ENCODE data around the gene PRSS57. TPM values are rescaled to one million over a fixed set of nuclear protein-coding genes. Genes with fewer than 3 reads are reported as not detected.

PRSS57 gene
- total RNA-seq, 2 experiments from 2014 or later = not detected

DNA sequence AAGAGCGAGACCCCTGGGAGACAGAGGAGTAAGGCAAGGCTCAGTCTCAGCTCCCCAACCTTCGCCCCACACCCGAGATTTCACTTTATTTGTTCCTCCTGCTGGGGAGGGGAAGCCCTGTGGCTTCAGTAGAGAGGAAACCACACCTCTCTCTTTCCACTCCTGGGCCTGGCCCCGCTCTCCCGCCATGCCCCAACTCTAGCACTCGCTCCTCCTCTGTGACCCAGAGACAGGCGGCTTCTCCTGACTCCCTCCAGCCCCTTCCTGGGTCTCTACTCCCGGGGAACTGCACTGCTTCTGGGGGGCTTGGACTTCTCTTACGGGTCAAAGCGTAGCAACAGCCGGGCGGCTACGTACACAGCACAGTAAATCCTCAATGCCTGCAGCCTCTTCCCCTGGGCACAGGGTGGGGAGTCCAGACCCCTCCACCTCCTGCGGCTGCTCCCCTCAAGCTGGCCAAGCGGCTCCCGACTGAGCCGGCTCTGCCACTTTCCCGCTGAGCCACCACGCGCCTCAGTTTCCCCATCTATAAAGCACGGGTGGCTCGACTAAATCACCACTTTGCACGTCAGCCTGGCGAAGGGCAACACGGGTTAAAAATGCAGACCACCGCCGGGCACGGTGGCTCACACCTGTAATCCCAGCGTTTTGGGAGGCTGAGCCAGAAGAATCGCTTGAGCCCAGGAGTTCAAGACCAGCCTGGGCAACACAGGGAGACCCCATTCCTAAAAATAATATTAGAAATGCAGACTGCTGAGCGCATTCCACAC is 33.6 kb downstream of the PRSS57 start:
- peaks cover 31% of the 10 kb centered on the region for H3K36me3 Mint-ChIP-seq (ENCODE audit: low read depth)
- DNase-seq (peak; percentile 79), ATAC-seq (peak; percentile 38)
- no peaks in the 10 kb centered on the region for H3K9me3 Mint-ChIP-seq
- no peaks in the 10 kb centered on the region for H3K27me3 Mint-ChIP-seq
- peak overlapping the region; percentile 93 for H3K27ac Mint-ChIP-seq
- CTCF ChIA-PET = interaction anchor here (1.0 kb wide), 2 partner anchors 73 to 77 kb away, joined by 3 to 4 read pairs; no protein-coding TSS in a partner anchor
- intact Hi-C loops (cut with micrococcal nuclease) = no loop called here
- peak overlapping the region; percentile 95 for H3K4me3 Mint-ChIP-seq
- H3K4me1 Mint-ChIP-seq (ENCODE audit: low read depth) = peaks cover 31% of the 10 kb centered on the region
- POLR2A ChIA-PET = interaction anchor here (0.6 to 2.4 kb wide), 12 partner anchors 9 to 137 kb away, joined by 3 to 6 read pairs (median 4); partner anchors contain the start of genes POLRMT and PTBP1
- TF ChIP-seq, protein P1, sequence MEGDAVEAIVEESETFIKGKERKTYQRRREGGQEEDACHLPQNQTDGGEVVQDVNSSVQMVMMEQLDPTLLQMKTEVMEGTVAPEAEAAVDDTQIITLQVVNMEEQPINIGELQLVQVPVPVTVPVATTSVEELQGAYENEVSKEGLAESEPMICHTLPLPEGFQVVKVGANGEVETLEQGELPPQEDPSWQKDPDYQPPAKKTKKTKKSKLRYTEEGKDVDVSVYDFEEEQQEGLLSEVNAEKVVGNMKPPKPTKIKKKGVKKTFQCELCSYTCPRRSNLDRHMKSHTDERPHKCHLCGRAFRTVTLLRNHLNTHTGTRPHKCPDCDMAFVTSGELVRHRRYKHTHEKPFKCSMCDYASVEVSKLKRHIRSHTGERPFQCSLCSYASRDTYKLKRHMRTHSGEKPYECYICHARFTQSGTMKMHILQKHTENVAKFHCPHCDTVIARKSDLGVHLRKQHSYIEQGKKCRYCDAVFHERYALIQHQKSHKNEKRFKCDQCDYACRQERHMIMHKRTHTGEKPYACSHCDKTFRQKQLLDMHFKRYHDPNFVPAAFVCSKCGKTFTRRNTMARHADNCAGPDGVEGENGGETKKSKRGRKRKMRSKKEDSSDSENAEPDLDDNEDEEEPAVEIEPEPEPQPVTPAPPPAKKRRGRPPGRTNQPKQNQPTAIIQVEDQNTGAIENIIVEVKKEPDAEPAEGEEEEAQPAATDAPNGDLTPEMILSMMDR (IDR thresholded peaks at IDR 0.05) = no peak

DNA sequence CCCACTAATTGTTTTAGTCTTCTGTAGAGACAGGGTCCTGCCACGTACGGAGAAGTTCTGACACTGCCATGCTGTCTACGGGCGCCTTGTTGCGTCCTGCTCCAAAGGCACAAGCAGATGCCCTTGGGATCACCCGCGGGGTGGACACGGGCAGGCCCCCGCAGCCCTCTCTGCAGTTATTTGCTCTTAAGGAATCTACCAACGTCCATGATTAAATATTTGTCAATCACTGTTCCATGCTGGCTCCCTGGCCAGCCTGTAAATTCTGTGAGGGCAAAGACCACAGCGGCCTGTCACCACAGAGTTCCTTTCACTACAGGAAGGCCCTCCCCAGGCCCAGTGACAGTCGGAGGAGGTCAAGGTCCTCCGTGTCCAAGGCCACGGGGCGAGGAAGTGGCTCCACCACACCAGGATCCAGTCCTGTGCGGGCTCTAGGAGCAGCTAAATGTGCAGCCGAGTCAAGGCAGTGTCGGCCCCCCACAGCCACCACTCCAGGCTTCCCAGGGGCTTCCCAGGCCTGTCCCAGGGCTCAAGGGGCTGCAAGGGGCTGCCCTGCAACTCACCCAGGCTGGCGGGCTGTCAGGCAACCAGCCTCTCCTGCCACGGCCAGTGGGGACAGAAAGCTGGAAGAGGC is 34.3 kb downstream of the PRSS57 start:
- CTCF ChIA-PET = interaction anchor here (0.7 to 1.3 kb wide), 6 partner anchors 19 to 77 kb away, joined by 3 to 4 read pairs (median 4); partner anchors contain the start of gene POLRMT
- DNase-seq (no peak), ATAC-seq (no peak)
- TF ChIP-seq, protein P1 (IDR thresholded peaks at IDR 0.05) = no peak
- intact Hi-C loops (cut with micrococcal nuclease) = no loop called here
- H3K27ac Mint-ChIP-seq = peak overlapping the region; percentile 93
- no peaks in the 10 kb centered on the region for H3K9me3 Mint-ChIP-seq
- peaks cover 33% of the 10 kb centered on the region for H3K36me3 Mint-ChIP-seq (ENCODE audit: low read depth)
- peak overlapping the region; percentile 95 for H3K4me3 Mint-ChIP-seq
- POLR2A ChIA-PET = interaction anchor here (0.6 to 2.4 kb wide), 12 partner anchors 9 to 138 kb away, joined by 3 to 6 read pairs (median 4); partner anchors contain the start of genes POLRMT and PTBP1
- no peaks in the 10 kb centered on the region for H3K27me3 Mint-ChIP-seq
- peaks cover 33% of the 10 kb centered on the region for H3K4me1 Mint-ChIP-seq (ENCODE audit: low read depth)

DNA sequence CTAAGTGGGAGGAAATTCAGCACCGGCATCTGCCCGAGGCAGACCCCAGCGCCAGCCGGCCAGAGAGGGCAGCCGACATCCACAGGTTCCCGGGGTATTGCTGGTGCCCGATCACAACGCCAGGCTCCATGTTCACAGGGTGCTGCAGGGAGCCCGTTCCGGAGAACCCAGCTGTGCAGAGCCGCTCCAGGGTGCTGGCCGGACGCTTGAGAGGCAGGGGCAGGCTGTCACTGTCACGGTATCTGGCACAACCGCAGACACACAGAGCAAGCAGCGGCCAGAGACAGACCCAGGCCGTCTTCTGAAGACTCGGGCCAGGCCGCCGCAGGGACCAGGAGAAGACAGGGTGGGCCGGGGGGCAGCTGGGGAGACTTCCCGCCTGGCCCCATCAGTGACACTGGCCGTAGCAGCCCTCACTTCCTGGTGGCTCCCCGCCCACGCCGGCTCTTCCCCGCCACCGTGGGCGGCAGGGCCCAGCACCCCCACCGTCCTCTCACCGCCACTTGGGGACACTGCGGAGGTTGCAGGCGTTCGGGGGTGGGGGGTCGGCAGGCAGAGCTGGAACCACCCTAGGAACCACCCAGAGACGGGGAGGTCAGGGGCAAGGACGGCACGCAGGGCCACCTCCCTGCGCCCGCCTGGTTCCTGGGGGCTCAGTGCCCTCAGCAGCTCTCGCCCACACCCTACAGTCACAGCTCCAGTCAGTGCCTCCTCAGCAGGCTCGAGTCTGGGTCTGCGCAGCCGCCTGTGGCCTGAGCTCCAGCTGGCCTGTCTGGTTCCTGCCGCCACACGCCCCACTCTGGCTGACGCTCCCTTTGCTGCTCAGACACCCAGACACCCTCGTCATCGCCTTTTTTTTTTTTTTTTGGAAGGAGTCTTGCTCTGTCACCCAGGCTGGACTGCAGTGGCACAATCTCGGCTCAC is 36.1 kb downstream of the PRSS57 start:
- Mint-ChIP-seq H3K4me3 (peak overlapping the region; percentile 95), H3K36me3 (ENCODE audit: low read depth) (peaks cover 45% of the 10 kb centered on the region), H3K27ac (peak overlapping the region; percentile 93), H3K27me3 (no peaks in the 10 kb centered on the region), H3K4me1 (ENCODE audit: low read depth) (peaks cover 42% of the 10 kb centered on the region), H3K9me3 (no peaks in the 10 kb centered on the region)
- intact Hi-C loops (cut with micrococcal nuclease) = no loop called here
- ChIA-PET POLR2A (interaction anchor here (1.2 to 2.4 kb wide), 3 partner anchors 12 to 82 kb away, joined by 3 to 6 read pairs (median 4); no protein-coding TSS in a partner anchor), CTCF (interaction anchor here (1.2 kb wide), 1 partner anchor 70 kb away, joined by 3 read pairs; no protein-coding TSS in a partner anchor)
- DNase-seq (peak; percentile 47), ATAC-seq (no peak)
- TF ChIP-seq, protein P1 (IDR thresholded peaks at IDR 0.05) = no peak

DNA sequence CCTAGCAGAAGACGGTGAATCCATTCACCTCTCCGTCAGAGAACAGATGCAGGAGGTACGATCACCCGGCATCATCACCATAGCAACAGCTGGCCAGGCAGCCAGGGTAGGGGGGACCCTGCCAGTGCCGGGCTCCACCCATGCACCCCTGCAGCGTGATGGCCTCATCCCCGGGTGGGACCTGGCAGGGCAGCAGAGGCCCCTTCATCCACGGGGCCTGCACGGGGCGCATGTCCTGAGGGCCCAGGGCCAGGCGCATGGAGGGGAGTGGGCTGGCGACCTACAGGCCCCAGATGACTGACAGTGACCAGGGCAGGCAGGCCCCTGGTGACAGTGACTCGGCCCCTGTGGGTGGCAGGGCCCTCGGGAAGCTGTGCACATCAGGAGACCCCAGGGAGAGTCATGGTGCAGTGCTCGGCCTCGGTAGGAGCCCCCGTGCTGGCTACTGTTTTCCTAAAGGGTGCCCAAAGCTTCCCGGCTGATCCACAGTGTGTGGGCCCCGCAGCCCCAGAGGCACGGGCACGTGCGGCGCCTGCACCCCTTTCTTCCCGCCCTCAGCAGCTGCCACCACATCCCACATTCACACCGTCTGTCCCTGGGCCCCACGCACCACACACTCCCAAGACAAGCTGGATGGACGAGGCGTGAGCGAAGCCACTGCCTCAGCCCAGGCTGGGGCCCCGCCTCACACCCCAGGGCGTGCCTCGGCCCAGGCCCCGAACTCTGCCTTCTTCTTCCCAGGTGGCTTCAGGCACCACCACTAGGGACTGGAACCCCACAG is 37.0 kb downstream of the PRSS57 start:
- Mint-ChIP-seq H3K27ac (peak overlapping the region; percentile 25), H3K4me3 (no peak overlapping the region), H3K36me3 (ENCODE audit: low read depth) (peaks cover 47% of the 10 kb centered on the region), H3K27me3 (no peaks in the 10 kb centered on the region), H3K4me1 (ENCODE audit: low read depth) (peaks cover 42% of the 10 kb centered on the region), H3K9me3 (no peaks in the 10 kb centered on the region)
- TF ChIP-seq, protein P1 (IDR thresholded peaks at IDR 0.05) = no peak
- ChIA-PET POLR2A (interaction anchor here (1.2 kb wide), 1 partner anchor 26 kb away, joined by 4 read pairs; no protein-coding TSS in a partner anchor), CTCF (no interaction called here)
- no peak for ATAC-seq
- intact Hi-C loops (cut with micrococcal nuclease) = no loop called here
- DNase-seq = no peak

All from activated CD8-positive, alpha-beta T cell treated with anti-CD3 and anti-CD28 coated beads for 36 hours (primary cell).